HEK293T (cell line): ENCODE results near the gene CRYBG1.

Source experiments
- CTCF ChIA-PET: fragments of 350-600 bp; formaldehyde crosslinking; extraction: SDS; loops from one replicate; lab custom pipeline; 2021; ENCODE audit warnings: antibody characterized with exemption, inconsistent platforms; lab: Yijun Ruan, JAX
- POLR2A ChIA-PET: fragments of 350-600 bp; formaldehyde crosslinking; extraction: SDS; loops from one replicate; lab custom pipeline; 2020; ENCODE audit warnings: antibody characterized with exemption, inconsistent platforms; lab: Yijun Ruan, JAX
- DNase-seq: peaks from one replicate; pipeline ENCODE4 v3.0.0; 2012; ENCODE audit warnings: mixed read lengths; ENCODE audit errors: extremely low spot score
- ARNT ChIP-seq: fragments of 450-650 bp; IDR thresholded peaks from 2 replicates; pipeline ENCODE4 v1.6.1; 2017; ENCODE audit warnings: mild to moderate bottlenecking
- BHLHE40 ChIP-seq: fragments of 450-650 bp; IDR thresholded peaks from 2 replicates; pipeline ENCODE4 v1.6.1; 2016; ENCODE audit warnings: mild to moderate bottlenecking, moderate library complexity, borderline replicate concordance
- CTBP1 ChIP-seq: fragments of 450-650 bp; IDR thresholded peaks from 2 replicates; pipeline ENCODE4 v1.6.1; 2016; ENCODE audit warnings: borderline replicate concordance
- ELF4 ChIP-seq: fragments of 450-650 bp; IDR thresholded peaks from 2 replicates; pipeline ENCODE4 v1.6.1; 2017; ENCODE audit warnings: antibody characterized with exemption
- FOXA1 ChIP-seq: fragments of 450-650 bp; IDR thresholded peaks from 2 replicates; pipeline ENCODE4 v1.6.1; 2016; ENCODE audit warnings: mild to moderate bottlenecking
- FOXK2 ChIP-seq: fragments of 450-650 bp; IDR thresholded peaks from 2 replicates; pipeline ENCODE4 v1.6.1; 2016; ENCODE audit warnings: mild to moderate bottlenecking
- FOXM1 ChIP-seq: fragments of 450-650 bp; IDR thresholded peaks from 2 replicates; pipeline ENCODE4 v1.6.1; 2017; ENCODE audit warnings: mild to moderate bottlenecking, borderline replicate concordance
- HDGF ChIP-seq: fragments of 450-650 bp; IDR thresholded peaks from 2 replicates; pipeline ENCODE4 v1.6.1; 2017; ENCODE audit warnings: antibody characterized with exemption, borderline replicate concordance
- L3MBTL2 ChIP-seq: fragments of 450-650 bp; conservative IDR thresholded peaks from 2 replicates; pipeline ENCODE4 v1.6.1; 2016; ENCODE audit warnings: mild to moderate bottlenecking
- LEF1 ChIP-seq: fragments of 450-650 bp; IDR thresholded peaks from 2 replicates; pipeline ENCODE4 v1.6.1; 2017; ENCODE audit warnings: mild to moderate bottlenecking, borderline replicate concordance
- NFRKB ChIP-seq: fragments of 450-650 bp; IDR thresholded peaks from 2 replicates; pipeline ENCODE4 v1.6.1; 2016; ENCODE audit warnings: mild to moderate bottlenecking, moderate library complexity
- SP1 ChIP-seq: fragments of 450-650 bp; IDR thresholded peaks from 2 replicates; pipeline ENCODE4 v1.6.1; 2017
- SUZ12 ChIP-seq: fragments of 450-650 bp; IDR thresholded peaks from 2 replicates; pipeline ENCODE4 v1.6.1; 2016; ENCODE audit warnings: mild to moderate bottlenecking
- TARDBP ChIP-seq: fragments of 450-650 bp; IDR thresholded peaks from 2 replicates; pipeline ENCODE4 v1.6.1; 2016
- ZNF384 ChIP-seq: fragments of 450-650 bp; IDR thresholded peaks from 2 replicates; pipeline ENCODE4 v1.6.1; 2016
- TF ChIP-seq, protein P1 (sequence below): fragments of 450-650 bp; IDR thresholded peaks from 2 replicates; pipeline ENCODE4 v1.6.1; 2016

The CRYBG1 gene

DNA sequence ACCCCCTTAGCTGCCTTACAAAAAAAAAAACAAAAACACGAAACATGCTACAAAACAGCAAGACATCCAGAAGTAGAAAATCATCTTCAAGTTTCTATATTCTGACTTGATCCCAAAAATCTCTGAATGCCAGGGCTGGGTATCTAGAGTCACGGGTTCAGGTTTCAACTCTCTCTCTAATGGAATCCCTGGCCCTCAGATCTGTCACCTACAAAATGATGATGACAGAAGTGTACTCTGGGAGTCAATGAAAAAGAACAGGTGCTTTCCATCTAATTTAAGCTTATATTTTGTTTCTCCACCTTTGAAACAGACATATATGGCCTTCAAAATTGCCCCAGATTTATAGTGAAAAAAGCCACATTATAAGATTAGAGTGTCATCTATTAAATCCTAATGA lies 250.5 kb downstream of the CRYBG1 start:
- TF ChIP-seq ELF4 (no peak), L3MBTL2 (no peak), HDGF (no peak), SP1 (no peak), SUZ12 (no peak), FOXK2 (no peak), ARNT (no peak)
- TF ChIP-seq, protein P1, sequence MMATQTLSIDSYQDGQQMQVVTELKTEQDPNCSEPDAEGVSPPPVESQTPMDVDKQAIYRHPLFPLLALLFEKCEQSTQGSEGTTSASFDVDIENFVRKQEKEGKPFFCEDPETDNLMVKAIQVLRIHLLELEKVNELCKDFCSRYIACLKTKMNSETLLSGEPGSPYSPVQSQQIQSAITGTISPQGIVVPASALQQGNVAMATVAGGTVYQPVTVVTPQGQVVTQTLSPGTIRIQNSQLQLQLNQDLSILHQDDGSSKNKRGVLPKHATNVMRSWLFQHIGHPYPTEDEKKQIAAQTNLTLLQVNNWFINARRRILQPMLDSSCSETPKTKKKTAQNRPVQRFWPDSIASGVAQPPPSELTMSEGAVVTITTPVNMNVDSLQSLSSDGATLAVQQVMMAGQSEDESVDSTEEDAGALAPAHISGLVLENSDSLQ: no peak
- CTCF ChIA-PET: interaction anchor here (1.2 kb wide), 1 partner anchor 387 kb away, joined by 4 read pairs; no protein-coding TSS in a partner anchor
- DNase-seq: no peak
- POLR2A ChIA-PET: no interaction called here

DNA sequence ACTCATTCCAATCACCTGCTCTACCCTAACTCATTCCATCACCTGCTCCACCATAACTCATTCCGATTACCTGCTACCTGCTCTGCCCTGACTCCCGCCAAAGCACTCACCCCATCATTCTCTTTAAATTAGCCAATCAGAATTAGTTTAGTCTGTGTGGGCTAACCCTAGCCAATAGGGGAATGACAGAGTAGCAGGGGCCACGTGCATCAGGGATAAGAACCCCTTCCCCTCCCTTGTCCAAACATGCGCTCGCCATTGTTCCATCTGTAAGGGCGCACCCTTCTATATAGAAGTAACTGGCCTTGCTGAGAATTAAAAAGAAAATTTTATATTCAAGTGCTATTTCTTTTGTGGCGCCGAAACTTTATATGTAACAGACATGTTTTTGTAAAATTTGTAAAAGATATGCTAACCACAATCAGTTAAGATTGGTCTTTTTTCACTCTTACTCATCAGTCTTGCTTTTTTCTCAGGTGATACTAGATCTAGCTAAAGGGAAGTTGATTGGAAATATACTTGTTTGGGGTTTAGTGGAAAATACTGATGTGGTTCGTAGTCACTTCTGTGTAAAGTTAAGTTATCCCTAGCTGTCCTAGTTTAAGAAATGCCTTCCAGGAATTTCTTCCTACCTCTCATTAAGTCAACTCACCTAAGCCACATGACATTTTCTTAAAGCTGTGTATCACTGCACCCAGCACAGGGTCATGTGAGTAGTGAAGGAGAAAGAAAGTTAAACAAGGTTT lies 252.3 kb downstream of the CRYBG1 start:
- ChIA-PET POLR2A (no interaction called here), CTCF (interaction anchor here (1.3 kb wide), 1 partner anchor 46 kb away, joined by 3 read pairs; no protein-coding TSS in a partner anchor)
- no peak for DNase-seq
- TF ChIP-seq ELF4 (no peak), ZNF384 (no peak), TARDBP (no peak), ARNT (no peak), FOXA1 (no peak), HDGF (no peak), SUZ12 (no peak), CTBP1 (no peak), FOXM1 (no peak), FOXK2 (no peak), NFRKB (no peak), L3MBTL2 (no peak), BHLHE40 (no peak), SP1 (no peak), LEF1 (no peak)
- TF ChIP-seq, protein P1: no peak

DNA sequence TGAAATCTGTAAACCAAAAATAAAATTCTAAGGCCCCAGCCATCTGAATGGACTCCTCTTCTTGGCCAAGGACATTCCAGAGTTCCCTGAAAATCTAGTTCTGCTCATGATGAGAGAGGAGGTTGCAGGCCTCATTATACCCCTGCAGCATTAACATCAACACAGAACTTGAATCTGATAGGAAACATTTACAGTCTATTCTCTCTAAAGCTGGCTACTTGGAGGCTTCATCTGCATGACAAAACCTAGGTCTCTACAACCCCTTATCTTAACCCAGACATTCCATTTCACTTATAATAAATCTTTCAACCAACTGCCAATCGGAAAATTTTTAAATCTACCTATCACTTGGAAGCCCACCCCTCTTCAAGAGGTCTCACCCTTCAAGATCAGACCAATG lies 253.1 kb downstream of the CRYBG1 start:
- TF ChIP-seq HDGF: no peak
- no peak for TF ChIP-seq NFRKB
- no peak for TF ChIP-seq FOXK2
- TF ChIP-seq FOXA1: no peak
- no peak for TF ChIP-seq SP1
- no peak for TF ChIP-seq LEF1
- TF ChIP-seq SUZ12: no peak
- no peak for TF ChIP-seq ZNF384
- no peak for TF ChIP-seq ELF4
- no peak for TF ChIP-seq BHLHE40
- no peak for TF ChIP-seq ARNT
- no peak for TF ChIP-seq TARDBP
- TF ChIP-seq FOXM1: no peak
- TF ChIP-seq, protein P1: no peak
- no peak for TF ChIP-seq CTBP1
- no peak for TF ChIP-seq L3MBTL2
- CTCF ChIA-PET: interaction anchor here (1.3 kb wide), 1 partner anchor 47 kb away, joined by 3 read pairs; no protein-coding TSS in a partner anchor
- no peak for DNase-seq
- POLR2A ChIA-PET: no interaction called here

DNA sequence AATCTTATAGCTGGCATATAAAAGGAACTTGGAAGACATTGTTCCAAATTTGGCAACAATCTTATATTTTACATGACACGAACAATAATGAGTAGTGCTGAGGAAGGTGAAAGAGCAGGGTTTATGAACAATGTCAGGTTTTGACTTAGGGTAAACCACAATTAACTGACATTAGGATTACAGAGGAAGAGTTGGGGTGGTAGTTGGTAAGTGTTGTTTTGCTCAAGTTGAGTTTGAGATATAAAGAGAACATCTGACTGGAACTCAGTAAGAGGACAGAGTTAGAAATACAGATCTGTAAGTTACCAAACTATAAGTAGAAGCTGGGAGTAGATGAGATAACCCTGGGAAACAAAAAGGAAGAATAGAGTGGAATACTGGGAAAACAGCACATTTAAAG lies 253.6 kb downstream of the CRYBG1 start:
- no peak for DNase-seq
- ChIA-PET POLR2A (no interaction called here), CTCF (interaction anchor here (1.2 kb wide), 1 partner anchor 383 kb away, joined by 3 read pairs; no protein-coding TSS in a partner anchor)
- TF ChIP-seq FOXA1 (no peak), HDGF (no peak), LEF1 (no peak), NFRKB (no peak), ARNT (no peak), CTBP1 (no peak), ELF4 (no peak), SUZ12 (no peak), BHLHE40 (no peak), FOXM1 (no peak), TARDBP (no peak), FOXK2 (no peak), ZNF384 (no peak), SP1 (no peak), L3MBTL2 (no peak)
- TF ChIP-seq, protein P1: no peak

DNA sequence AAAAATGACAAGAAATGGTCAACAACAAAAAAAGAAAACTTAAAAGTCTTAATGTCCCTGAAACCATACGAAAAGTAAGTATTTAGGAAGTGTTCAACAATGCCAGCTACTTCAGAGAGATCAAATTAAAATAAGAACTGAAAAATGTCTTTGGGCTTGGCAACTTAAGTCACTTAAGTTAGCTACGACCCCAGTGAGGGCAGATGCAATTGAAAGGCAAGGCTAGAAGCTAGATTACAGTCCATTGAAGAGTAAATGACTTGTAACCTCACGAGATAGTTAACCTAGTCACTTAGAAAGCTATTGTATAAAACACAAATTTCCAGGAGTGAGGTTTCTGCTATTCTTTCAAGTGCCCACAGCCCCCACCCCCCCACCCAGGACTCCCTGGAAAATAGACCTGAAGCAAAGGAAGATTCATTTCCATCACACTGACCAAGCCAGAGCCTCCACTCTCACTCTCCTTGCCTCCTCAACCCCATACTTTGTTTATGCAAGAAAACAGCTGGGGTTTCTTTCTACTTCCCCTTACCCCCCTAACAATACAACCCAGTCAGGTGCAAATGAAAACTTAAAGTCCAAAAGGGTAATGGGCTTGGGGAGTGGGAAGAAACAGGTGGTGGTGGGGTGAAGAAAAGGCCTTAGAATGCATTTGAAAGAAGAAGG lies 254.2 kb downstream of the CRYBG1 start:
- CTCF ChIA-PET: interaction anchor here (1.2 kb wide), 1 partner anchor 383 kb away, joined by 3 read pairs; no protein-coding TSS in a partner anchor
- TF ChIP-seq NFRKB (no peak), ARNT (no peak), FOXK2 (no peak), CTBP1 (no peak), BHLHE40 (no peak), ELF4 (no peak), ZNF384 (no peak), FOXM1 (no peak), TARDBP (no peak), HDGF (no peak), LEF1 (no peak), FOXA1 (no peak), SP1 (no peak), L3MBTL2 (no peak), SUZ12 (no peak)
- TF ChIP-seq, protein P1: no peak
- DNase-seq: no peak
- POLR2A ChIA-PET: no interaction called here
